IPS DF 4.7 (cell line): ENCODE measurements around the gene CCDC30.

Experiments used
- DNase-seq: peaks from one replicate; pipeline ENCODE4 v3.0.0-alpha.2; 2013; ENCODE audit warnings: low spot score; ENCODE audit errors: extremely low read depth

Gene CCDC30

GRCh38 chr1:42462828-42463763 is at the start of gene CCDC30:
Gene CCDC30 (plus strand): TSS chr1:42463286. CDS start chr1:42480552, 17,266 bp downstream.
- peak; percentile 99 for DNase-seq

GRCh38 chr1:42414551-42415496 is 48.3 kb upstream of the CCDC30 start:
- DNase-seq = no peak

GRCh38 chr1:42417166-42417565 is 45.9 kb upstream of the CCDC30 start:
- no peak for DNase-seq

- no peak for DNase-seq
These were observed 44.6 kb upstream of the CCDC30 start for GRCh38 chr1:42418516-42418915.

GRCh38 chr1:42419126-42419821 is 43.8 kb upstream of the CCDC30 start:
- no peak for DNase-seq

- no peak for DNase-seq
These were observed 43.0 kb upstream of the CCDC30 start for GRCh38 chr1:42420121-42420520.

- DNase-seq = no peak
These were observed 42.0 kb upstream of the CCDC30 start for GRCh38 chr1:42420911-42421585.

GRCh38 chr1:42422737-42423136 is 40.3 kb upstream of the CCDC30 start:
- DNase-seq = no peak

GRCh38 chr1:42423681-42424080 is 39.4 kb upstream of the CCDC30 start:
- DNase-seq = no peak

GRCh38 chr1:42424201-42424600 is 38.9 kb upstream of the CCDC30 start:
- DNase-seq = no peak

GRCh38 chr1:42427240-42427639 is 35.8 kb upstream of the CCDC30 start:
- no peak for DNase-seq

GRCh38 chr1:42429603-42430002 is 33.5 kb upstream of the CCDC30 start:
- DNase-seq = no peak

- no peak for DNase-seq
These were observed 32.6 kb upstream of the CCDC30 start for GRCh38 chr1:42430286-42431135.

GRCh38 chr1:42431514-42431913 is 31.6 kb upstream of the CCDC30 start:
- DNase-seq = no peak

GRCh38 chr1:42432714-42433113 is 30.4 kb upstream of the CCDC30 start:
- no peak for DNase-seq

- DNase-seq = no peak
These were observed 29.7 kb upstream of the CCDC30 start for GRCh38 chr1:42433369-42433768.

GRCh38 chr1:42434340-42434739 is 28.7 kb upstream of the CCDC30 start:
- no peak for DNase-seq

- DNase-seq = no peak
These were observed 23.1 kb upstream of the CCDC30 start for GRCh38 chr1:42439940-42440339.

GRCh38 chr1:42442662-42443061 is 20.4 kb upstream of the CCDC30 start:
- no peak for DNase-seq

GRCh38 chr1:42449256-42449655 is 13.8 kb upstream of the CCDC30 start:
- DNase-seq = no peak
